Measurements from ENCODE around the gene TMEM41B.
"Not testable (repeated sequence)": the region's sequence is repeated elsewhere in the genome, so short reads cannot be mapped to it uniquely, and the experiment has no call there.

TMEM41B gene, protein sequence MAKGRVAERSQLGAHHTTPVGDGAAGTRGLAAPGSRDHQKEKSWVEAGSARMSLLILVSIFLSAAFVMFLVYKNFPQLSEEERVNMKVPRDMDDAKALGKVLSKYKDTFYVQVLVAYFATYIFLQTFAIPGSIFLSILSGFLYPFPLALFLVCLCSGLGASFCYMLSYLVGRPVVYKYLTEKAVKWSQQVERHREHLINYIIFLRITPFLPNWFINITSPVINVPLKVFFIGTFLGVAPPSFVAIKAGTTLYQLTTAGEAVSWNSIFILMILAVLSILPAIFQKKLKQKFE
- total RNA-seq, result 40.5 to 67.3 (median 49.8) reads per million in 3 experiments

DNA sequence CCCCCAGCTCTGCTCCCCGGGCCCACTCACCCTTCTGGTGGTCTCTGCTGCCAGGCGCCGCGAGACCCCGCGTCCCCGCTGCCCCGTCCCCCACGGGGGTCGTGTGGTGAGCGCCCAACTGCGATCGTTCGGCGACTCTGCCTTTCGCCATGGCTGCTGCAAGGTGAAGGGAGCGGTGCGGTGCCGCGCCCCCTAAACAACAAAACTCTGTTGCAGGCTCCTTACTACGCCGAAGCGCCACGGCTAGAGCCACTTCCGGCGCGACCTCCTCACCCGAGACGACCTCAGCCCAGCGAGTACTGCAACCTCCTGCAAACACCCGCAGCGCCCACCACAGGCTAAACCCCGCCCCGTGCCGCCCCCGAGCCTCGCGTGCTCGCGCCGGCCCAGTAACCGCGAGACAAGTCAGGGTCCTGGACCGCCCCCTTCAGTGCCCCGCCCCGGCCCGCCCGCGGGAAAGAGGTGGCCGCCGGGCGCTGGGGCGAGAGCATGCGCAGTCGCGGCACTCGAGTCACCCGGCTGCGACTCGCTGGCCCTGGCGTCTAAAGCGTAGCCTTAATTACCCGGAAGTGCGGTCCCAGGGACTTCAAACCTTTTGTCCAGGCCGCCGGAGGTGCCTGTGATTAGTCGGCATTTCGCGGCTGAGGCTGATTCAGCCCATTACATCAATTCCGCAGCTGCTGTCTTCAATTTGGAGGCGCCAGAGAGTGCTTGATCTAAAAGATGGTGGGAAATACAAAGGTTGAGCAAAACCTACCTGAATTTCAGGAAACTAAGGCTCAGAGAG, at the start of gene TMEM41B:
TMEM41B (minus strand) TSS at position 303 of the 787 bp plus-strand sequence; CDS start at position 151, 152 bp downstream.
- DNase-seq, result peak; percentile 98

DNA sequence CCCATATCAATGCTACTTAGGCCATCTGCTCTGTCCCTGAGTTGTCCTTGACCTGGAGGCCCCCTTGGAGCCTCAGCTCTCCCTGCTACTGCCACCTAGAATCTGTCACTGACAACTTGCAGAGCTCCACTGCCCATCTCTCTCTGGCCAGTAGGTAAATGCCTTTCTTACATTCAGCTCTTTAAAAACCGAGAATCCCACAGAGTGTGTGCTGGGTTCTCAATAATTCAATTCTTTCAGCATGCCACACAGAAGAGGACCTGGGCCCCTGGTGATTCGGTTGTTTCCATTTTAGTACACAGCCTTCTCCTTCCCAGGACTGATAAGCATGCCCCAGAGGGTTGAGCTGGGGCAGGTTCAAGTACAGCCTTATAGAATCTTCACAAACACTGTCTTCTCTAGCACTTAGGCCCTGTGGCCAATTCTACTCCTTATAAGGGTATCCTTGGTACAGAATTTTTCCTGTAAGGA, 48.0 kb upstream of the TMEM41B start:
- DNase-seq, result no peak

DNA sequence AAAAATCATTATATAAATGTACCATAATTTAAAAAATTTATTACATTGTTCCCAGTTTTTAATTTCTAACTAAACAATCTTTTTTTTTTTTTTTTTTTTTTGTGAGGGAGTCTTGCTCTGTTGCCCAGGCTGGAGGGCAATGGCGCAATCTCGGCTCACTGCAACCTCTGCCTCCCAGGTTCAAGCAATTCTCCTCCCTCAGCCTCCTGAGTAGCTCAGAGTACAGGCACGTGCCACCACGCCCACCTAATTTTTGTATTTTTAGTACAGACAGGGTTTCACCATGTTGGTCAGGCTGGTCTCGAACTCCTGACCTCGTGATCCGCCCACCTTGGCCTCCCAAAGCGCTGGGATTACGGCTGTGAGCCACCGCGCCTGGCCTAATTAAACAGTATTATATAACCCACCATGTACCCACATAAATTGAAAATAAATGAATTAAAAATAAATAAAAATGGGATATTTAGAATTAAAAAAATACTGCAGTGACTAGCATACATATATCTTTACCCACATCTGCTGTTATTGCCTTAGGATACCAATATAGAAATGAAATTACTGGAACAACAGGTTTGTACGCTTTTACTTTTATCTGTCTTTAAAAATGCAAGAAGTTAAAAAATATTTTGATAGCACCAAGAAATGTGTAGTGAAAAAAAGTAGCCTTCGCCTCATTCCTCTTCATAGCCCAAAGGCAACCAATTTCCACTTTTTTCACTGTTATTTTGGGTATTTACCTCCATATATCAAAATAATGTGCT, 46.6 kb upstream of the TMEM41B start:
- DNase-seq, result not testable (repeated sequence)

DNA sequence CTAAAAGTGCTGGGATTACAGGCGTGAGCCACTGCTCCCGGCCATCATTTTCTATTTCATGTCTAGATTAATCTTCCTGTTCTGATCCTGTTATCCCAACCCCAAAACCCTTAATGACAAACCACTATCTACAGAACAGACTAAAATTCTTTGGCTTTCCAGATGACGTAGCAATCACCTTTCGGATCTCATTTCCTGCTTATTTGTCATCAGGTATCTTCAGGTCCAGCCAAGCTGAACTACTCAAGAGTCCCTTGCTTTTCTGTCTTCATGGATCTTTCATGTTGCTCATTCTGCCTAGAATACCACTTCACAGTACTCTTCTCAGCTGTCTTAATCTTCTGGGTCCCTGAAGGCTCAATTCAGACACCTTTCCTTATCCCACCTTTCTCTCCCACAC, 42.6 kb upstream of the TMEM41B start:
- no peak for DNase-seq

DNA sequence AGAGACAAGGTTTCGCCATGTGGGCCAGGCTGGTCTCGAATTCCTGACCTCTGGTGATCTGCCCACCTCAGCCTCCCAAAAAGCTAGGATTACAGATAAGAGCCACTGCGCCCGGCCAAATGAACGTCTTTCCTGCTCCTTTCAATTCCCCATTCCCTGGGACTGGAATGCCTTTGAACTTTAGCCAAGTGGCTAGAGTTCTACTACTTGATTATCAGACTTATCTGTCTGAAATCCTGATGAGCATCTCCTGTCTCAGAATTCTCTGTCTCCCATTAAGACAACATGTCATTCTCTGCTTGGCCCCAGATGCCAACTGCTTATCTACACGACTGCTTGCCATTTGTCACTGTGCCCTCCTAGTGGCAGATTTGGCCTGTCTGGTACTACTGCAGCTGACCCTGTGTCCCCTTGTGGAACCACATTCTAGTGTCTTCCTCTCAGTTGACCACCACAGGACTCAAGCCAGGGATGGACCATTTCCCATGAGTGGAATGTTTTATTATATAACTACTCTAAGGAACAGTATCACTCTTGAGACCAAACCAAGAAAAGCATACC, 37.0 kb upstream of the TMEM41B start:
- no peak for DNase-seq

DNA sequence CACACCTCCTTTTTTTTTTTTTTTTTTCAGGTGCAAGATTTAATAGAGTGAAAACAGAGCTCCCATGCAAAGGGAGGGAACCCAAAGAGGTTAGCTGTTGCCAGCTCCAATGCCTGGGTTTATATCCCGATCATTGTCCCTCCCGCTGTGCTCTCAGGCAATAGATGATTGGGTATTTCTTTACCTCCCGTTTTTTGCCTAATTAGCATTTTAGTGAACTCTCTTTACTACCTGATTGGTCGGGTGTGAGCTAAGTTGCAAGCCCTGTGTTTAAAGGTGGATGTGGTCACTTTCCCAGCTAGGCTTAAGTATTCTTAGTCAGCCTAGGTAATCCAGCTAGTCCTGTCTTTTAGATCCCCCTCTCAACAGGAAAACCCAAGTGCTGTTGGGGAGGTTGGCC, 33.4 kb upstream of the TMEM41B start:
- DNase-seq, result not testable (repeated sequence)

DNA sequence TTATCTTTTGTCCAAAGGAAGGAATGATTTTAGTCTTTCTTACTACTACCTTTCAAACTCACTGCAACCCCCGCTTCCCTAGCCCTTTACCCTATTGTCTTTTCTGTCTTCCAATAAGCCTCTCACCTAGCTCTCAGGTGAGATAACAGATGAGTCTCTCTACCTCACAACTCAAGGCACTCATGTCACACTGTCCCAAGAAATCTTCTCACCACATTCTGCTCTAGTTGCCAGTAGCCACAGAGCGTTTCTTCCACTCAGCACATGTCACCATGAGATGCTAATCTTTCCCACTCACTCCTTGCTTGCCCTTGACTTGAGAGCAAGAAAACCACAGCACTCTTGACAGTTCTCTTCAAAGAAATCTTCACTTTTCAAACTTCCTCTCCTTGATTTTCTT, 32.7 kb upstream of the TMEM41B start:
- peak; percentile 12 for DNase-seq

DNA sequence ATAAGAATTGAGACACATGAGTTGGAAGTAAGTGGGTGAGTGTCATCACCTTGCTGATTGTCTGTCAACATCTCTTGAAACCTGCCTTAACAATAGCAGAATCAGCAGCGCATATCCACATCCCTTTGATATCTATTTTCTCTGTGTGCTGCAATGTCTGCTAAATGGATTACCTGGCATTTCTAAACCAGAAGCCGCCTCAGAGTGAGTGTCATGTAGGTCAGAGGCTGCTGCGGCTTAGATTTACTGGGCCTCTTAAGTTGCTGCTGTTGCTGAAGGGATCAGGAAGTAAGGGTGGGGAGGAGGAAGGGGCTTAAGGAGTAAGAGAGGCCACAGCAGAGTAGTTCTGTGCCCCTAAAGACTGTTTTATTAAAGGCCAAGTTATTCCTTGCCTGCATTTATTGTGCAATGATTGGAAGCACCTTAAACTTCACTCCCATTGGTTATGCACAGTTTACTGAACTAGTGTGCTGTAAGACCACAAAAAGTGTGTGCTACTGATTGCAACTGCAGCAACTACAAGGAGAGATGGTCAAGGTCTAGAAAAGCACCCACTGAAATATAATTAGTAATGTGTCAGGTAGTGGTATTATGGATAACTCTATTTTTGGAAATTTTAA, 29.8 kb upstream of the TMEM41B start:
- peak; percentile 4 for DNase-seq

DNA sequence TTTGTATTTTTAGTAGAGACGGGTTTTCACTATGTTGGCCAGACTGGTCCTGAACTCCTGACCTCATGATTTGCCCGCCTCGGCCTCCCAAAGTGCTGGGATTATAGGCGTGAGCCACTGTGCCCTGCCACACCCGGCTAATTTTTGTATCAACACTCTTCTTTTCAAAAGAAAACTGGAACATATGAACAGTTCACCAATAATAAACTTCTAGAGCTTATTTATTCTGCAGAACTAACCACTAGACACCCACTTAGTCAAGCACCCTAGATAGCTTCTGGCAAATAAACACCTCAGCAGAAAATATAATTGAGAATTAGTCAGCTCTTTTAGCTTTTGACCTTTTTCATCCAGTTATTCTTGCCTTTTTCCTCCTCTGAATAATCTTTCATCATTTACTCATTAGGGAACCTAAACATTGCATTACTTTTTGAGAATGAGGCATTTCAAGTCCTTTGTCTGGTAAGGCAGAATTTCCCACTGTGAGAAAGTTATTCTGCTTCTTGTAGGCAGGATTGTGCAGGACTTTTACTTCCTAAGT, 27.3 kb upstream of the TMEM41B start:
- DNase-seq, result no peak

DNA sequence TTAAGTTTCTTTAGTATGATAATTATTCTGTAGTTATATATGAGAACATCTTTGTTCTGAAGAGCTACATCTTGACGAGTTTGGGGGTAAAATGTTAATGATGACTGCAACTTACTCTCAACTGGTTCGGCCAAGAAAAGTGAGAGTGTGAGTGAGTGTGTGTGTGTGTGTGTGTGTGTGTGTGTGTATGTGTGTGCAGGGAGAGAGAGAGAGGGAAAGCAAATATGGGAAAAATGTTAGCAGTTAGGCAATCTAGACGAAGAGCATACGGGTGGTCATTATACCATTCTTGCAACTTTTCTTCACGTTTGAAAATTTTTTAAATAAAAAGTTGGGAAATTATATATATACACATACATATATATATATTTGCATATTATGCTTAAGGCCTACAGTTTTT, 18.3 kb upstream of the TMEM41B start:
- DNase-seq, result no peak

DNA sequence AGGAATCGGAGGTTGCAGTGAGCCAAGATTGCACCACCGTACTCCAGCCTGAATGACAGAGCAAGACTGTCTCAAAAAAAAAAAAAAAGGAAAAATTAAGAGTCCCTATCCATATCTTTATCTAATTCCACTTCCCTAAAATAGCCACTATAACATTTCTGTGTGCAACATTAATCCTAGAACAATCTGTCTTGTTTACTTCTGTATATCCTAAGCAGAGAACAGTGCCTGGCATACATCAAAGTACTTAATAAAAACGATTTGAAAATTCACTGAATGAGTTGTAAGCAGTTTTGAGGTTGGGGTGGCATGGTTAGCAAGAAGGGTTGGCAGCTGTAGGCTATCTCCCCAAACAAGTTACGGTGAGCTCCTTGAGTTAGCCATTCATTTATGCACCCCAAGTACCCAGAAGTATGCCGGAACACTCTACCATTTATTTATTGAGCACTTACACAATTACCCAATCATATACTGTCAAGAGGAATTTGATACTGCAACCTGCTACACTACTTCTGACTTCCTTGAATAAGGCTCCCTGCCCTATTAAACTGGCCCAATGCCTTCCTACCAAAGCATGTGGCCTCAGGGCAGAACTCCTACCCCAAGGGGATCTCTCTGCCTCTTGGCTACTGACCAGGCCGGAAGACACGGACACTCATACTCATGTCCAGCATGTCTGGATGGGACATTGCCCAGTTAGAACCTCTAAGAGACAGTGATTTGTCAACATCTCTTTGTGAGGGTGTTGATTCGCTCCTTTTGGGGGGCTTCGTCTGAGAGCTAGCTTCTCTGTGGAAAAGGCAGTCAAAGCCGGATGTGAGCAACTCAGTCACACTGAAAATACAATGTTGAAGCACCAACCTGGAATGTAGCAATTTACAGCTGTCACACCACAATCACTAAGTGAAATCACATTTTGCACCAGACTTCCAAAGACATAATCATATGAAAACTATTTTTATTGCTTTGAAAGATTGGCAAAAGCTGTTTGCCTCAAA, 16.3 kb upstream of the TMEM41B start:
- no peak for DNase-seq

DNA sequence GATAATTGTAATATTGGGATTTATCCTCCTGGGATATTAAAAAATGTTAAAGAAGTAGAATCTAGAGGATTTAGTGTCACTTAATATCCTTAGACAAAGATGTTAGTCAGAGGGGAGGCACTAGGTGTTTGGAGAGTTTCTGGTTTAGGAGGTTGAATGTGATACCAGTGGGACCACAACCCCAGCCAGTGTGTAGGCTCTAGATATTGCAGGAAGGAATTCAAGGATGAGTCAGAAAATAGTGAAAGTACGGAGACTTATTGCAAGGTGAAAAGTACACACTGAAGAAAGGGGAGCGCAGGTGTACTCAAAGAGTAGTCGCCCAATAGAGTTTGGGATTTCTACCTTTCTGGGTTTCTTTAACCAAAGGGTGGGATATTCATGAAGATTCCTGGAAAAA, 5.7 kb upstream of the TMEM41B start:
- DNase-seq, result no peak

DNA sequence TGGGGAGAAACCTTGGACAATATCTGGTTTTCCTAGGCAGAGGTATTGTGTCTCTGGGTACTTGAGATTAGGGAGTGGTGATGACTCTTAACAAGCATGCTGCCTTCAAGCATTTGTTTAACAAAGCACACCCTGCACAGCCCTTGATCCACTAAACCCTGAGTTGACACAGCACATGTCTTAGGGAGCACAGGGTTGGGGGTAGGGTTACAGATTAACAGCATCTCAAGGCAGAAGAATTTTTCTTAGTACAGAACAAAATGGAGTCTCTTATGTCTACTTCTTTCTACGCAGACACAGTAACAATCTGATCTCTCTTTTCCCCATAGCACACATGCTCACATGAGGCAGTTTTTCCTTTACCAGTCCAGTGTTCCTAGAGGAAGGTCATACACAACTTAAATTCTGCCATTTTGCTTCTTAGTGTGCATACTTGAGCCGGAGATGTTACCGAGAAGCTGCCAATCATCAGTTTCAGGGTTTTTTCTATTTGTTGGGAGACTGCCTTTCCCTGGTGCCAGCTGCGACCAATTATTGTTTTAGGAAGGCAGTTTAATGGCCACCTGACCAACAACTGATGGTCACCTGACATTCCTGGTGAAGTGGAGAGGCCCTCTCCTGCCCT, 5.1 kb upstream of the TMEM41B start:
- DNase-seq, result not testable (repeated sequence)

DNA sequence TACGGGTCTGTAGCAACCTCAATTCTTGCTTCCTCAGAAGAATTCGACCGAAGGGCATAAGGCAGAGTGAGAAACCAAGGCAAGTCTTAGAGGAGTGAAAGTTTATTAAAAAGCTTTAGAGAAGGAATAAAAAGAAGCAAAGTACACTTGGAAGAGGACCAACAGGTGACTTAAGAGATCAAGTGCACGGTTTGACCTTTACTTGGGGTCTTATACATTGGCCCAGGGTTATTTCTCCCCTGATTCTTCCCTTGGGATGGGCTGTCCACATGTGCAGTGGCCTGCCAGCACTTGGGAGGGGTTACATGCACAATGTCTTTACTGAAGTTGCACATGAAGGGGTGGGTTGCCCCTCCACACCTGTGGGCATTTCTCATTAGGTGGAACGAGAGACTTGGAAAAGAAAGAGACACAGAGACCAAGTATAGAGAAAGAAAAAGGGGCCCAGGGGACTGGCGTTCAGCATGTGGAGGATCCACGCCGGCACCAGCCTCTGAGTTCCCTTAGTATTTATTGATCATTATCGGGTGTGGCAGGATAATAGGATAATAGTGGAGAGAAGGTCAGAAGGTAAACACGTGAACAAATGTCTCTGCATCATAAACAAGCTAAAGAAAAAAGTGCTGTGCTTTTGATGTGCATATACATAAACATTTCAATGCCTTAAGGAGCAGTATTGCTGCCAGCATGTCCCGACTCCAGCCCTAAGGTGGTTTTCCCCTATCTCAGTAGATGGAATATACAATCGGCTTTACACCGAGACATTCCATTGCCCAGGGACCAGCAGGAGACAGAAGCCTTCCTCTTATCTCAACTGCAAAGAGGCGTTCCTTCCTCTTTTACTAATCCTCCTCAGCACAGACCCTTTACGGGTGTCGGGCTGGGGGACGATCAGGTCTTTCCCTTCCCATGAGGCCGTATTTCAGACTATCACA, 4.3 kb upstream of the TMEM41B start:
- DNase-seq, result not testable (repeated sequence)

DNA sequence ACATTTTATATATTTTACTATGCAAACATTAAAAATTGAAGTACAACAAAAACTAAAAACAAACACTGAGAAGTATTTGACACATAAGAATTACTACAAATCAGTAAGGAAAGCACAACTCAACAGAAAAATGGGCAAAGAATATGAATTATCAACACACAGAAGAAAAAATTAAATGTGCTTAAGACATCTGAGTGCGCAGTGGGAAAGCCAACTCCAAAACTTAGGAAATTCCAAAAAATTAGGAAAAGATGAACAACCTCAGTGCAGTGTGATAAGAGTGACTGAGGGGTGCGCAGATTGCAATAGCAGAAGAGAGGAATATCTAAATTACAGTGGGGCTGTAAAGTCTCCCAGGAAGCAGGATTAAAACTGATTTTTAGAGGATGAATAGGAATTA, 1.9 kb upstream of the TMEM41B start:
- DNase-seq, result no peak

DNA sequence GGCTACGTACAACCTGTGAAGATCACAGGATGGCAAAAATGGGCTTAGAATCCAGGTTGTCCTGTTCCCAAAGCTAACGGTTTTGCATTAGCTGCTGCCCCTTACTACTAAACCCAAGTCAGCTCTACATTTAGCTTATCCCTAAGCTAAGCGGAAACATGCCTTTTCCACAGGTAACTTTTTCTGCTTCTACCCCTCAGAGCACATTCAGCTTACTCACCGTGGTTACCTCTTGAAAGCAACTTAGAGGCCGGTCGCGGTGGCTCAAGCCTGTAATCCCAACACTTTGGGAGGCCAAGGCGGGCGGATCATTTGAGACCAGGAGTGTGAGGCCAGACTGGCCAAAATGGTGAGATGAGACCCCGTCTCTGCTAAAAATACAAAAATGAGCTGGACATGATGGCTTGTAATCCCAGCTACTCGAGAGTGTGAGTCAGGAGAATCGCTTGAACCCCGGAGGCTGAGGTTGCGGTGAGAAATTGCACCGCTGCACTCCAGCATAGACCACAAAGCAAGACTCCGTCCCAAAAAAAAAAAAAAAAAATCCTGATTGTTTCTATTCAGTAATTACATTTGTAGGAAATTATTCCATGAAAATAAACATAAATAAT, 790 bp upstream of the TMEM41B start:
- DNase-seq, result no peak

DNA sequence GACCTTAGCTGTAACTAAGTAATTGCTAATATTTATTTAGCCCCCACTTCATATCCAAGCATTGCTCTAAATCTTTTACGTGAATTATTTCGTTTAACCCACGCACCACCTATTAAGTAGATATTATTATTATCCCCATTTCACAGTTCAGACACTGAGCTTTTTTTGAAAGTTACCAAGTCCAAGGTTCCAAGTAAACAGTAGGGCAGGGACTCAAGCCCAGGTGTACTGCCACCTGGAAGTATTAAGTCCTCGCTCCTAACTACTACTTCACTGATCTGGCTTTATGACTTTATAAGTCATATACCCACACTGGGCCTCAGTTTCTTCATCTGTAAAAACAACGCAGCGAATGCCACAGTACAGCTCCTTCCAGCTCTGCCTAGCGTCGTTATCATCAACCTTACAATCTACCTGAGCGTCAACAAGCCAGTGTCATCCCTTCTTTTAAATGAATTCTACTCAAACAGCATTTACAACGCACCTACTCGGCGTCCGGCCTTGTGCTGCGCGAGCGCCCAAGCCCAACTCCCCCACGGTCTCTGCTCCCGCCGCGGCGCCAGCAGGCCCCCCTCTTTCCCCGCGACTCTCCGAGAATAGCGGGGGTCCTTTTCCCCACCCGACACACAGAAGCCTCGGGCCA, 624 bp downstream of the TMEM41B start:
- no peak for DNase-seq

DNA sequence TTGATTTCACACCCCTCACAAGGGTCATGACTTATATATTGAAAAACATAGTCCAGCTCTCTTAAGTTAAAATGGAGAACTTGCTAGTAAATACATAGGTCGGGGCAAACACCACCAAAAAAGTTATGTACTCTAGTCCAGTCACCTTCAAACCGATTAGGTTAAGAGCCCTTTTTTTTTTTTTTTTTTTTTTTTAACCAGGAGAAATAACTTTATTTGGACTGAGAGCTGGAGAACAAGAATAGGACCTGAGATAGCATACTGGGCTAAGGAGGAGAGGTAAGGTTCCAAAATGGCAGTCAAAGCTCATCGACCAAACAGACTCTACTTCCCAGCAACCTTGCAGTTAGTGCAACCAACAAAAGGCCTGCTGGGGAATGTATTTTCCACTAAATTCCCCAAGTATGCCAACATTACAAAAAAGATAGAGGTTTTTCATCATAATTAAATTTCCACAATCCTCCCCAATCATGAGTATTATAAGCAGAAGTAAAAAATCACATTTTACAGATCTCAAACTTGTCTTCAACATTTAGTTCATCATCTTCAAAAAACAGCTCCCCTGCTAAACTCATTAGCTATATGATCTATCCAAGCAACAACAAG, 3.8 kb downstream of the TMEM41B start:
- DNase-seq, result no peak

All from central memory CD4-positive, alpha-beta T cell (primary cell).